Measurements from ENCODE around the gene RNASE11.
"Not testable (repeated sequence)": the region's sequence is repeated elsewhere in the genome, so short reads cannot be mapped to it uniquely, and the experiment has no call there.

Gene RNASE11

GRCh38 chr14:20578325-20578724 is 9.5 kb downstream of the RNASE11 start:
- no peak for DNase-seq

- DNase-seq: not testable (repeated sequence)
Measured at GRCh38 chr14:20572382-20572990, 15.3 kb downstream of the RNASE11 start.

DNA sequence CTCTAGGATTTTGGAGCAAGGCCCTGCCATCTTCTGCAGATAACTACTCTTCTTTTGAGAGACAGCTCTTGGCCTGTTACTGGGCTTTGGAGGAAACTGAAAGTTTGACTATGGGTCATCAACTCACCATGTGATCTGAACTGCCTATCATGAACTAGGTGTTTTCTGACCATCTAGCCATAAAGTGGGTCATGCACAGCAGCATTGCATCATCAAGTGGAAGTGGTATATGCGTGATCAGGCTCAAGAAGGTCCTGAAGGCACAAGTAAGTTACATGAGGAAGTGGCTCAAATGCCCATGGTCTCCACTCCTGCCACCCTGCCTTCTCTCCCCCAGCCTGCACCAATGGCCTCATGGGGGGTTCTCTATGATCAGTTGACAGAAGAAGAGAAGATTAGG is 17.1 kb downstream of the RNASE11 start:
- not testable (repeated sequence) for DNase-seq

DNA sequence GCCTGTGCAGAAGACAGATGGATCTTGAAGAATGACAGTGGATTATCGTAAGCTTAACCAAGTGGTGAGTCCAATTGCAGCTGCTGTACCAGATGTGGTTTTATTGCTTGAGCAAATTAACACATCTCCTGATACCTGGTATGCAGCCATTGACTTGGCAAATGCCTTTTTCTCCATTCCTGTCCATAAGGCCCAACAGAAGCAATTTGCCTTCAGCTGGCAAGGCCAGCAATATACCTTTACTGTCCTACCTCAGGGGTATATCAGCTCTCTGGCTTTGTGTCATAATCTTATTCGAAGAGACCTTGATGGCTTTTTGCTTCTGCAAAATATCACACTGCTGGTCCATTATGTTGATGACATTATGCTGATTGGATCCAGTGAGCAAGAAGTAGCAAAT is 17.9 kb downstream of the RNASE11 start:
- DNase-seq: not testable (repeated sequence)

DNA sequence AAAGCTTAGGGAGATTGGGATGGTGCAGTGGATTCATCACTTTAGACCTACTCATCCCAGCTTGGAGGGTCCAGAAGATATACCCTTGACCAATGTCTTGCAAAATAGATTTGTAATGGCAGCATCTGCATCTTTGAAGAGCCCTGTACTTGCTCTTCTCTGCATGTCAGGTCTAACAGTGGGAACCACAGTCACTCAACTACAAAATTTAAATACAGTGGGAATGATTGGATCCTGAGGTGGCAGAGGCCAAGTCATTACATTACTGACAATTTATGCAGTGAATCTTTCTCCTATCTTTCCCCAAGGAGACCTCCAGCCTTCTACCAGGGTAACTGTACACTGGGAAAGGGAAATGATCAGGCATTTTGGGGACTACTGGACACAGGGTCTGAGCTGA is 18.7 kb downstream of the RNASE11 start:
- no peak for DNase-seq

DNA sequence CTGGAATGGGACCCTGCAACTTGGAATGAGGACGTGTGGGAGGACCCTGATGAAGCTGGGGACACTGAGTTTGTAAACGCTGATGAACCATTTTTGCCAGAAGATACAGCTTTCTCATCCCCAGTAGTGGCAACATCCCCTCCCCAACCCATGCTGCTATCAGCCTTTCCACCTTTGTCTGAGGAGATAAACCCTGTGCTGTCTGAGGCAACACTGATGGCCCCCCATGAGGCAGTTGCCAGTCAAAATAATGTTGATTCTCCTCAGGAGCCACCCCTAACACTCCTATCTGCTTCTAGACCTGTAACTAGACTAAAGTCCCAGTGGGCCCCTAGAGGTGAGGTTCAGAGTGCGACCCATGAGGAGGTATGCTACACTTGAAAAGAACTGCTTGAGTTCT is 19.4 kb downstream of the RNASE11 start:
- no peak for DNase-seq

DNA sequence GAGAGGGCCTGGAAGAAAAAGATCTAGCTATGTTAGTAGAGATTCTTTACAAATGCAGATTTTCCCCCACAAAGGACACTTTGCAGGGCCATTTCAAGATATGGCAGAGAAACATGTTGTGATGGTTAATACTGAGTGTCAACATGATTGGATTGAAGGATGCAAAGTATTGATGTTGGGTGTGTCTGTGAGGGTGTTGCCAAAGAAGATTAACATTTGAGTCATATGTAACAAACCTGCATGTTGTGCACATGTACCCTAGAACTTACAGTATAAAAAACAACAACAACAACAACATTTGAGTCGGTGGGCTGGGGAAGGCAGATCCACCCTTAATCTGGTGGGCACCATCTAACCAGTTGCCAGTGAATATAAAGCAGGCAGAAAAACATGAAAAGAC is 20.6 kb downstream of the RNASE11 start:
- not testable (repeated sequence) for DNase-seq

DNA sequence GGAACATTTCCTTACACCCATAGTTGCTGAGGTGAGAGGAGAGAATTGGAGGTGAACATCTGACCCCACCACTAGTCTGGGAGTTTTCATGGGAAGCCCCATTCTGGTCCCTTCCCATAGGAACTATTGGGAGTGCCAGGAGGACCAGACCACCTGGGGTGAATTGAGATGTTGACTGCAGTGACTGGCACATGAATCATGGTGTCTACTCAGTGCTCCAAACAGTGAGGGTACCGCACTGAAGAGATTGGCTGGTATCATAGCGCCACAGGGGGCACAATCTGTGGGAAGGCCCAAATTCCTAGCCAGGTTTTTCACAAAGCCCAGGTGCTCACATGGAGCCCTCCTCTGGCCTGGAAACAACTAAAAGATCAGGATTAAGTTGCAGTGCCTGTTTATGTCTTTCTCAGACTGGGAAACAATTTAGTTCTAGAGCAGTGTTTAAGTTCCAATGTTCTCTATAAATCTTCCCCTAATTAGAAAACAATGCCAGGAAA is 23.3 kb downstream of the RNASE11 start:
- no peak for DNase-seq

DNA sequence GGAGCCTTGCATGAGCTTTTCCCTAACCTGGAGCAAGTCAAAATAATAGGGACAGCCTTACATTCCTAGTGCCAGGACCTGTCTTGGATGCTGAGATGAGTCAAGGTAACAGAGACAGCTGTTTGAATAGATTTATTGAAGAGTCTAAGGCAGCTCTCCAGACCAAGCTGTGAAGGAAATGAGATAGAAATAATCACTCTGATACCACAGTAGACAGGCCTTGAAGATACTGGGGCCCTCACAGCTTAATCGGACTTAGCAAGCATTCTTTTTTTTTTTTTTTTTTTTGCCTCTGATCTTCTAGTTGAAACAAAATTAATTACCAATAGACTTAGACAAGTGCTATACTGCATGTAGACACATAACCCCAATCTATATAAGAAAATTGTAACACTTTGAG is 23.8 kb downstream of the RNASE11 start:
- DNase-seq: no peak

- DNase-seq: no peak
Measured at GRCh38 chr14:20560961-20561360, 26.8 kb downstream of the RNASE11 start, which contains the start of gene RNASE9. Gene RNASE9, minus strand, starts transcription at chr14:20561047.

DNA sequence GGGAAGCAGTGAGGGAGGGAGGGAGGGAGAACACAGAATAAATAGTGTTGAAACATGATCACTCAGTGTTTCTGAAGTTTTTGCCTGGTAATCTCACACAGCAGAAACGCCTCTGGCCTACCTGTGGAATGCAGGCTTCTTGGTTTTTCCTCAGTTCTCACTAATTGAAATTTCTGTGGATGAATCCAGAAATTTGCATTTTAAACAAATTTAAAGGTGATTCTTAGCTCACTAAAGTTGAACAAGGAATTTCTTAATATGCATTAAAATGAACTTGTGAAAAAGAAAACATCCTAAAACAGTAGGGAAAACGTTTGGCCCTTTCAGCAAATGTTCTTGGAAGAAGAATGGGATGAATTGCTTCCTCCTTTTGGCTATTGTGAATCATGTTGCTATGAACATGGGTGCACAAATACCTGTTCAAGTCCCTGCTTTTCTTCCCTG is 28.3 kb downstream of the RNASE11 start:
- DNase-seq: no peak

- DNase-seq: no peak
Measured at GRCh38 chr14:20557212-20557542, 30.6 kb downstream of the RNASE11 start.

DNA sequence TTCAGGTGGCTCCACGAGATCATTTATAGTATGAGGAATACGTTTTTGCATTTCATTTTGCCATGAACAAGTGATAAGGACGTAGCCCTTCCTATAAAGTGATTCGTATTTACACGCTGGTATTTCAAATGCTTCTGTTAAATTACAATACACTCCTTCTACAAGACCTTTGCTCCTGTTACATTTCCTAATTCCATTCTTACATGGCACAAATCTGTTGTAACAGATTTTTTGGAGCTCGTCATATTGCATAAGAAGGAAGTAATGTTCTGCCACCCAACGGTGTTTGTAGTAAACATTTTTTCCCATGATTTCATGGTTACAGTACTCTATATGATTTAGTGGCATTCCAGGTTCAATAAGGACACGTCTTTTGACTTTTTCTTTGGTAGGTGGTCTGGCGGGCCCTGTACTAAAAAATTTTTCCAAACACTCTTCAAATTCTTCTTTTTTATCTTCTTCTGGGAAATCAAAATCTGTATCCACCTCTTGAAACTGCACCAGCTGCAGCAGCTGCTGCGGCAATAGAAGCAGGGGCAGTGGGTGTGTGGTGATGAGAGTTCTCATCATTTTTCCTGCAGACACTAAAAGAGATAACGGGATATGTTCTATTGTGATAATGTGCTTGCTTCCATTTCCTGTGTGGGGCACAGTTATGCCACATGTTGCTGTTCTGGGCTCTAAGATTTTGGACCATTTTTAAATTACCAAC is 31.1 kb downstream of the RNASE11 start:
- no peak for DNase-seq

DNA sequence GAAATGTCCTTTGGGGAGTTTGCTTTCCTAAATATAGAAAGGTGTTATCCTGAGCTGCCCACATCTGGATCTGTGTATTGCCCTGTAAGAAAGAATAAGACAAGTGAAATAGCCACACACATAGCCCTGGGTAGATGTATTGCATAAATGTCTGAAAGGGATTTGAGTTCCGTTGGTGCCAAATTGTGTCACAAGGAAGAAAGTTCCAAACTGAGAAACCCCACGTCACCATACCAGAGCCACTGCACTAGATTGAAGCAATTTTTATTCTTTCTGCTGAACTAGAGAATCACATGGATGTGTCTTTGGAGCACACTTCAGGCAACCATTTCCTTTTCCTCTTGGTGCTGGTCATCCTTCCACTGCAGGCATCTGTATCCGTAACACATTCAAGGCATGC is 32.0 kb downstream of the RNASE11 start:
- no peak for DNase-seq

- no peak for DNase-seq
Measured at GRCh38 chr14:20553024-20553423, 34.8 kb downstream of the RNASE11 start.

DNA sequence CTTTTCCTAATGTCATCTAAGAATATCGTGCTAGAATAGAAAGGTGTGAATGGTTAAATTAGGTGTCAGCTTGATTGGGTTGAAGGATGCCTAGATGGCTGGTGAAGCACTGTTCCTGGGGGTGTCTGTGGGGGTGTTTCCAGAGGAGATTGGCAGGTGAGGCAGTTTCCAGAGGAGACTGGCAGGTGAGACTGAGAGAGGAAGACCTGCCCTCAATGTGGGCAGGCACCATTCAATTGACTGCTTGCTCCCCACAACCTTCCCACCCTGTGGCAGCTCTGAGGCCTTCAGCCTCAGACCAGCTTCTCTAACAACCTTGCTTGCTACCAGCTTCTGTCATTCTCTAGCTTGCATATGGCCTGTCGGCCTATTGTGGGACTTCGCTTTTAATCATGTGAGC is 36.2 kb downstream of the RNASE11 start:
- no peak for DNase-seq

DNA sequence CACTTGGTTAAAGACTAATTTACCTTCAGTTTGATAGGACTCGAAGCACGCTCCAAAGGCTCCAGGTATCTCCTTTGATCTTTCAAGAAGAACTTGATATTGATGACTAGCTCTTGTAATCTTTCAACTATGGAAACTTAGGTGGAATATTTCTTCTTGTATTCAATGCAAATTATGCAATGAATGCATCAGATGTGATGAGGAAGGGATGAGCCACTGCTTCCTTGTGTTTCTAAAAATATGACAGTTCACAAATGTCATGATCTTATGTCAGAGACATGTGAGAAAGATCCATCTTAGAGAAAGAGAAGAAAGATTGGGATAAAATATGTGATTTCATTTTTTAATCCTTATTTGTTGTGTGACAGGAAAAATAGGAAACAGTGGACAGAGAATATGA is 36.9 kb downstream of the RNASE11 start:
- no peak for DNase-seq

GRCh38 chr14:20548414-20549158 is 39.2 kb downstream of the RNASE11 start:
- DNase-seq: no peak

GRCh38 chr14:20546877-20547276 is 40.9 kb downstream of the RNASE11 start:
- DNase-seq: no peak

- no peak for DNase-seq
Measured at GRCh38 chr14:20539906-20540305, 47.9 kb downstream of the RNASE11 start.
